GM19468 (cell line): ENCODE measurements around the gene MED27.
"Not testable (repeated sequence)": the region's sequence is repeated elsewhere in the genome, so short reads cannot be mapped to it uniquely, and the experiment has no call there.

Experiments
- ATAC-seq: cut with Tn5 transposase; IDR thresholded peaks from one replicate; pipeline ENCODE4 v1.9.1; 2021; ENCODE audit warnings: mild to moderate bottlenecking, moderate library complexity, moderate number of reproducible peaks; ENCODE audit not compliant: unreplicated experiment; ENCODE audit errors: extremely low read depth

The MED27 gene

GRCh38 chr9:131942146-131942720 lies 137.4 kb downstream of the MED27 start:
- ATAC-seq: no peak

- ATAC-seq: no peak
These were observed 142.2 kb downstream of the MED27 start for GRCh38 chr9:131937451-131937850.

GRCh38 chr9:131936929-131937328 lies 142.7 kb downstream of the MED27 start:
- no peak for ATAC-seq

GRCh38 chr9:131934673-131935072 lies 145.0 kb downstream of the MED27 start:
- no peak for ATAC-seq

- no peak for ATAC-seq
These were observed 152.6 kb downstream of the MED27 start for GRCh38 chr9:131927091-131927490.

- ATAC-seq: no peak
These were observed 153.2 kb downstream of the MED27 start for GRCh38 chr9:131926360-131926922.

- no peak for ATAC-seq
These were observed 153.9 kb downstream of the MED27 start for GRCh38 chr9:131925677-131926177.

- ATAC-seq: no peak
These were observed 155.9 kb downstream of the MED27 start for GRCh38 chr9:131923766-131924165.

- no peak for ATAC-seq
These were observed 156.5 kb downstream of the MED27 start for GRCh38 chr9:131923132-131923671.

- ATAC-seq: not testable (repeated sequence)
These were observed 158.0 kb downstream of the MED27 start for GRCh38 chr9:131921635-131922034.

GRCh38 chr9:131919216-131919615 lies 160.5 kb downstream of the MED27 start:
- ATAC-seq: no peak

- ATAC-seq: no peak
These were observed 161.2 kb downstream of the MED27 start for GRCh38 chr9:131918481-131918880.

GRCh38 chr9:131917009-131917408 lies 162.7 kb downstream of the MED27 start:
- no peak for ATAC-seq

GRCh38 chr9:131915181-131915580 lies 164.5 kb downstream of the MED27 start:
- ATAC-seq: no peak

GRCh38 chr9:131912671-131913070 lies 167.0 kb downstream of the MED27 start:
- ATAC-seq: no peak

GRCh38 chr9:131912069-131912468 lies 167.6 kb downstream of the MED27 start:
- ATAC-seq: no peak

GRCh38 chr9:131910572-131910971 lies 169.1 kb downstream of the MED27 start:
- ATAC-seq: no peak

GRCh38 chr9:131905144-131905543 lies 174.5 kb downstream of the MED27 start:
- no peak for ATAC-seq

- no peak for ATAC-seq
These were observed 180.1 kb downstream of the MED27 start for GRCh38 chr9:131899296-131900228.

GRCh38 chr9:131892902-131893500 lies 186.7 kb downstream of the MED27 start:
- no peak for ATAC-seq
